Panc1 (cell line): Measurements from ENCODE around the gene BBX. TPM values are rescaled to one million over a fixed set of nuclear protein-coding genes. Genes with fewer than 3 reads are reported as not detected.

Source experiments
- ATAC-seq: fragments of 200-7000 bp; cut with Tn5 transposase; 2 replicates; pipeline ENCODE4 v1.9.1; 2020; ENCODE audit warnings: mild to moderate bottlenecking, moderate library complexity
- BruUV-seq: library from RNA; stranded (reverse); fragments of 400-500 nt; replicated peaks from 2 replicates; lab custom pipeline; 2021; lab: Mats Ljungman, UMichigan
- CTCF ChIA-PET: fragments of 300-600 bp; sonication (Branson Sonifier 250); formaldehyde crosslinking; loops from one replicate; lab custom pipeline; 2022; ENCODE audit warnings: antibody characterized with exemption; lab: Charles Lee
- POLR2A ChIA-PET: fragments of 300-600 bp; sonication (Branson Sonifier 250); formaldehyde crosslinking; loops from one replicate; lab custom pipeline; 2022; ENCODE audit warnings: antibody characterized with exemption; lab: Charles Lee
- DNase-seq: peaks from one replicate; pipeline ENCODE4 v3.0.0-alpha.2; 2010; ENCODE audit warnings: low read depth, low spot score
- H3K27ac ChIP-seq: 2 replicates; pipeline ENCODE4 v1.5.1; 2011; ENCODE audit warnings: mild to moderate bottlenecking, low read length, inconsistent platforms
- H3K27me3 ChIP-seq: fragments of 200-500 bp; sonication (Bioruptor generic); 2 replicates; pipeline ENCODE4 v1.6.0; 2014; ENCODE audit warnings: low read length, inconsistent platforms; ENCODE audit not compliant: control insufficient read depth, insufficient read depth
- H3K36me3 ChIP-seq: fragments of 200-500 bp; sonication (Bioruptor generic); 2 replicates; pipeline ENCODE4 v1.5.1; 2014; ENCODE audit warnings: inconsistent platforms, mild to moderate bottlenecking, low read length, moderate library complexity; ENCODE audit not compliant: control insufficient read depth, insufficient read depth
- H3K4me1 ChIP-seq: 2 replicates; pipeline ENCODE4 v1.5.1; 2011; ENCODE audit warnings: inconsistent platforms, mild to moderate bottlenecking, low read length, moderate library complexity; ENCODE audit not compliant: control insufficient read depth, insufficient read depth
- H3K4me3 ChIP-seq, 2 experiments: 2 replicates each; pipeline ENCODE4 v1.5.1; 2011 to 2012; ENCODE audit warnings: low read depth in 2 of 2, low read length in 2 of 2, mild to moderate bottlenecking in 2 of 2, inconsistent platforms in 1 of 2, moderate library complexity in 1 of 2
- H3K9me3 ChIP-seq: fragments of 200-500 bp; sonication (Bioruptor generic); 2 replicates; pipeline ENCODE4 v1.5.1; 2014; ENCODE audit warnings: low read depth, mild to moderate bottlenecking, inconsistent platforms, low read length, moderate library complexity; ENCODE audit not compliant: control insufficient read depth, insufficient read depth
- CTCF ChIP-seq: fragments of 450-650 bp; IDR thresholded peaks from 2 replicates; pipeline ENCODE4 v1.5.1; 2017; ENCODE audit warnings: mild to moderate bottlenecking
- POLR2AphosphoS5 ChIP-seq: IDR thresholded peaks from 2 replicates; pipeline ENCODE4 v1.6.1; 2012; ENCODE audit warnings: mild to moderate bottlenecking, low read depth, low read length, moderate library complexity
- REST ChIP-seq, 2 experiments: IDR thresholded peaks; 2 replicates each; pipeline ENCODE4 v1.6.1; 2011 to 2012; ENCODE audit warnings: low read depth in 2 of 2, control low read depth in 1 of 2, low read length in 1 of 2, mild to moderate bottlenecking in 1 of 2, moderate library complexity in 1 of 2; ENCODE audit not compliant: insufficient read depth in 1 of 2
- SIN3A ChIP-seq: IDR thresholded peaks from 2 replicates; pipeline ENCODE4 v1.6.1; 2012; ENCODE audit warnings: low read depth, mild to moderate bottlenecking, low read length, moderate library complexity, borderline replicate concordance; ENCODE audit not compliant: insufficient read depth
- TCF7L2 ChIP-seq: IDR thresholded peaks from 2 replicates; pipeline ENCODE4 v1.6.1; 2011; ENCODE audit warnings: mild to moderate bottlenecking, low read depth, low read length, inconsistent platforms
- in situ Hi-C: cut with HindIII; loops from 2 replicates; pipeline ENCODE4 v1.10.0; 2016; ENCODE audit warnings: low sequenced_read_pairs, low pct_unique_long_range_greater_than_20kb
- intact Hi-C: fragments of 100-400 bp; cut with micrococcal nuclease; formaldehyde crosslinking; loops from one replicate; pipeline ENCODE4 v1.10.0; 2022; ENCODE audit not compliant: unreplicated experiment
- total RNA-seq: library from RNA; stranded (reverse); gene quantifications from one replicate; pipeline ENCODE4 v1.2.1, GENCODE V29; 2021; ENCODE audit not compliant: unreplicated experiment

The BBX gene
- total RNA-seq, 1 experiment from 2014 or later = 28.5 TPM

- no peaks in the 10 kb centered on the region for H3K9me3 ChIP-seq
- DNase-seq (no peak), ATAC-seq (no peak)
- no peak overlapping the region for H3K4me3 ChIP-seq
- no peaks in the 10 kb centered on the region for H3K27me3 ChIP-seq
- no peaks in the 10 kb centered on the region for H3K4me1 ChIP-seq
- in situ Hi-C loops (no loop called here), intact Hi-C loops (no loop called here)
- no peak overlapping the region for H3K27ac ChIP-seq
- TF ChIP-seq REST (IDR thresholded peaks at IDR 0.05; ENCODE audit: insufficient read depth in 1 of 2, low read depth in 2 of 2, low read length in 1 of 2) (no peak), TCF7L2 (no peak), SIN3A (no peak), CTCF (no peak), POLR2AphosphoS5 (no peak)
- CTCF ChIA-PET = no interaction called here
- POLR2A ChIA-PET = no interaction called here
- H3K36me3 ChIP-seq = no peaks in the 10 kb centered on the region
- no TSS peak for BruUV-seq
These were observed 24.1 kb upstream of the BBX start for GRCh38 chr3:107498646-107499045.

DNA sequence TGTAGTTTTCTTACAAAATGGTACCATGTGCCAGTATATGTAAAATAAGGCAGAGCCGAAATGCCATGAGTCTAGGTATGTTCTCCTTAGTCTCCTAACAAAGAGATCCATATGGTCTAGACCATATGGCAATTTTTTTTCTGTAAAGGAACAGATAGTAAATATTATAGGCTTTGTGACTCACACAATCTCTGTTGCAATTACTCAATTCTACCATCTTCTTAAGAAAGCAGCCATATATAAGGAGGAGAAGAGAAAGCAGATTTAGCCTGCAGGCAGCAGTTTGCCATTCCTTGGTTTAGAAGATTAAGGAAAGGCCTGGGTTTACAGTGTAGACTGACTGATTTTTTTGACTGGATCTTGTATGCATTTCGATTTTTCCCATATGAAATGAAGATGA lies 16.3 kb upstream of the BBX start:
- in situ Hi-C loops = no loop called here
- H3K4me1 ChIP-seq = no peaks in the 10 kb centered on the region
- CTCF ChIA-PET = no interaction called here
- no TSS peak for BruUV-seq
- TF ChIP-seq SIN3A (no peak), POLR2AphosphoS5 (no peak), CTCF (no peak), REST (IDR thresholded peaks at IDR 0.05; ENCODE audit: insufficient read depth in 1 of 2, low read depth in 2 of 2, low read length in 1 of 2) (no peak), TCF7L2 (no peak)
- no peak for DNase-seq
- no peaks in the 10 kb centered on the region for H3K36me3 ChIP-seq
- no peak for ATAC-seq
- H3K27me3 ChIP-seq = peaks cover 2% of the 10 kb centered on the region; the same call in 1 of the 2 replicates
- H3K27ac ChIP-seq = no peak overlapping the region
- POLR2A ChIA-PET = no interaction called here
- H3K9me3 ChIP-seq = no peaks in the 10 kb centered on the region
- no peak overlapping the region for H3K4me3 ChIP-seq
- intact Hi-C loops = no loop called here
